SK-N-SH treated with all-trans-retinoic acid at 6 μM for 48 hours (cell line): ENCODE data around the gene CERS5.

Experiments used
- CSDC2 ChIP-seq: fragments of 250-450 bp; sonication (Bioruptor Pico); IDR thresholded peaks from 2 replicates; pipeline ENCODE4 v1.5.0; 2020; ENCODE audit warnings: mild to moderate bottlenecking, moderate library complexity
- TOX ChIP-seq: fragments of 250-450 bp; sonication (Bioruptor Pico); IDR thresholded peaks from 2 replicates; pipeline ENCODE4 v1.8.0; 2021; ENCODE audit warnings: mild to moderate bottlenecking, moderate library complexity, borderline replicate concordance
- ZFP30 ChIP-seq: fragments of 450-650 bp; formaldehyde crosslinking; IDR thresholded peaks from 2 replicates; pipeline ENCODE4 v1.5.0; 2022; ENCODE audit warnings: mild to moderate bottlenecking, moderate library complexity

- TF ChIP-seq CSDC2 (CRISPR knock-in tag) (no peak), ZFP30 (CRISPR knock-in tag) (no peak), TOX (no peak)
These were observed 4.9 kb downstream of the CERS5 start for GRCh38 chr12:50162230-50162629.
